CD4-positive, alpha-beta T cell treated with Interleukin-21 for 1 hour (primary cell): ENCODE results near the gene LGR6.

Experiments
- DNase-seq: peaks from one replicate; pipeline ENCODE4 v3.0.0-alpha.2; 2020

The LGR6 gene

DNA sequence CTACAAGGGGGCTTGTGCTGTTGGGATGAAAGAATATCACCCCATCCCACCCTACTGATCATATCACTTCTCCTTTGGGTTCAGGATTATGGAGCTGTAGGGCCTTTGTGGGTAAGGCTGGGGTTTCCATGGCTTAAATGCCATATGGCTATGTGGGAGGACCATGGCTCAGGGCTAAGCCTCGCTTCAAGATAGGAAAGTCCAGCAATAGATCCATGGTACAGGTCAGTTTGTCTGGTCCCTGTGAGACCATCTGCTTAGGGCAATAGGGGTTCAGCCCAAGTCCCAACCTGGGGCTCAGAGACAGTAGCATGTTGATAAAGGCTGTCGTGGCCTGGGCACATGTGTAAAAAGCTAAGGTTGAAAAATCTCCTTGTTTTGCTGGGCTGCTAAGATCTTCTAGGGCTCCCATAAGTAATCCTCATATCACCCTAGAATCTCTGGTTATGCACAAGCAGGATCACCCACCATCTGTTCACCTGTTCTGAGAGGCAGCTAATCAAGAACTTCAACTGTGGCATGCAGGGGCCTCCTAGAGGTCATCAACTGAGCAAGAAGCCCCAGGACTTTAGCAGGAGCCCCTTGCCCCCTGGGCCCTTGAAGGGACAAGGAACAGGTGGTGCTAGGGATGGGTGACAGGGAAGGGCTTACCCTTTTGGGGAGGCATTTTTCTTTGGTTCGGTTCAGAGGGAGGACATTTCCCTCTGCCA lies 81.6 kb downstream of the LGR6 start:
- no peak for DNase-seq

DNA sequence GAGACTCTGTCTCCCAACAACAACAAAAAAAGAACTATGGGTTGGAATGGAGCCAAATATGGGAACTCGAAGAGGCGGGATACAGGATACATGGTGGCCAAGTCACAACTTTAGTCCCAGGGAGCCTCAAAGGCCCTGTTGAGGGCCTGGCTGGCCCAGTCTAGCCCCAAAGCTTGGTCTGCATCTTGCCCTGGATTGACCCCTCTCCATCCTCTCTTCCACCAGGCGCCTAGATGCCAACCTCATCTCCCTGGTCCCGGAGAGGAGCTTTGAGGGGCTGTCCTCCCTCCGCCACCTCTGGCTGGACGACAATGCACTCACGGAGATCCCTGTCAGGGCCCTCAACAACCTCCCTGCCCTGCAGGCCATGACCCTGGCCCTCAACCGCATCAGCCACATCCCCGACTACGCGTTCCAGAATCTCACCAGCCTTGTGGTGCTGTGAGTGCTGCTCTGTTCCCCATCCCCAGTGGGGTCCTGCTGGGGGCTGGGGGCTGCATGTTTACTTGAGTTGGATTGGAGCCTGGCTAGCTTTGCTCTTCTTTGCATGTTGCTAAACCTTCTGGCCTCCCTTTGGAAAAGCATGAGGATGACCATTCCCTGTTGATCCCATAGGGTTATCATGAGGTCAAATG lies 82.6 kb downstream of the LGR6 start:
- DNase-seq, result no peak

DNA sequence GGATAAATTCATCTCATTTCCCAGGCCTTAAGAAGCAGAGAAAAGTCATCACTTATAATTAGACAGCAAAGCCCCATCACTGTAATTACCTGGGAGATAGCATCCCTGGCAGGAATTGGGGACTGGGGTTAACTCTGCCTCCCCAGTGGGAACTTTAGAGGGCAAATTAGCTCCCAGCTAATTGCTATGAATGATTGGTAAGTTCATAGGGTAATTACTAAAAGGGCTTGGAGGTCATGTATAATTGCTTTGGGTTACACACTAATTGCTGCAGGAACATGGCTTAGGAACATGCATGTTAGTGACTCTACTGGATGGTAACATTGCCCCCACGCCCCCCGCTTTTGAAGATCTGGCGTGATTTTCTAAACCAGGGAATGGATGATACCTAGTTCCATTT lies 83.3 kb downstream of the LGR6 start:
- DNase-seq, result no peak

DNA sequence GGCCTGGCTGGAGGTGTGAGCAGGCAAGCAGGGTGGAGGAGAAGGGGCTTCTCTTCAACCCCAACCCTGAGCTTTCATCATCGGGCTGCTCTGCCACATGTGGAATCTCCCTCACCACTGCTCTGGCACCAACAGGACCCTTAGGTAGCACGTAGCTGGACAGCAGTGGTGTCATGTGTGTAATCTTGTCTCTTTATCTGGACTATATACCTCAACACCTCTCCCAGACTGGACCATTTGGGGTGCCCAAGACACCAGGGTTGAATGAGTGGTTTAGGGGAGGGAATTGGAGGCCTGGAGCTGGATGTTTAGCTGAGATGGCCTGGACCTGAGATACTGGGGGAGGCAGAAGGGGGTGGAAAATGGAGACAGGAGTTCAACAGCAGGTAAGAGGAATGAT lies 85.2 kb downstream of the LGR6 start:
- DNase-seq, result no peak

DNA sequence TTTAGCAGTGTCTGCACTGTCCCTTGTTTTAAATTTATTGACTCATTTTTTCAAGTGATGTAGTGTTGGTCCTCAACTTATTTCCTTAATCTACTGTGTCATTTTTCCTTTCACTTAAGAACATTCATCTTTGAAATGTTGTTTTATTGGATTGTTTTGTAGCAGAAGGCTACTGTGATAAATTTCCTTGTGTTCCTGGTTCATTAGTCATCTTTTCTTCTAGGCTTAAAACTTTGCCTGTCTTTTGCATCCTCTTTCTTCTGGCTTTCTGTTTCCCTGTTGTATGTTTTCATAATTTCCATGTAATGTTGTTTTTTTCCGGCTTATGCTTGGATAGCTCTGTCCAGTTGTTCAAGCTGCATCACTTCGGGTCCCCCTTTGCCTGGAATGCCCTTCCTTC lies 86.2 kb downstream of the LGR6 start:
- DNase-seq, result no peak

DNA sequence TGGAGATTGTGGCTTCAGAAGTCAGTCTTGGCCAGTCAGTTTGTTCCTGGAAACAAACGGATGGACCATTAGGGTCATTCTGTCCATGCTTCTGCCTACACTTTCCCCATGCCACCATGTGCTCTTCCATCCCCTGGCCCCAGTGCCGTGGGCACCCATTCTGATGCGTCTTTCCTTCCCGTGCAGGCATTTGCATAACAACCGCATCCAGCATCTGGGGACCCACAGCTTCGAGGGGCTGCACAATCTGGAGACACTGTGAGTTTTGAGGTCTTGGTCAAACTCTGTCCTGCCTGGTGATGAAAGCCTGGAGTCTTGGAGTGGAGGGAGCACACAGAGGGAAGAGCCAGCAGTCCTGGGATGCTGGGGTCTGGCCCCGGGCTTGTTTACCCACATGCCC lies 87.0 kb downstream of the LGR6 start:
- DNase-seq, result no peak

DNA sequence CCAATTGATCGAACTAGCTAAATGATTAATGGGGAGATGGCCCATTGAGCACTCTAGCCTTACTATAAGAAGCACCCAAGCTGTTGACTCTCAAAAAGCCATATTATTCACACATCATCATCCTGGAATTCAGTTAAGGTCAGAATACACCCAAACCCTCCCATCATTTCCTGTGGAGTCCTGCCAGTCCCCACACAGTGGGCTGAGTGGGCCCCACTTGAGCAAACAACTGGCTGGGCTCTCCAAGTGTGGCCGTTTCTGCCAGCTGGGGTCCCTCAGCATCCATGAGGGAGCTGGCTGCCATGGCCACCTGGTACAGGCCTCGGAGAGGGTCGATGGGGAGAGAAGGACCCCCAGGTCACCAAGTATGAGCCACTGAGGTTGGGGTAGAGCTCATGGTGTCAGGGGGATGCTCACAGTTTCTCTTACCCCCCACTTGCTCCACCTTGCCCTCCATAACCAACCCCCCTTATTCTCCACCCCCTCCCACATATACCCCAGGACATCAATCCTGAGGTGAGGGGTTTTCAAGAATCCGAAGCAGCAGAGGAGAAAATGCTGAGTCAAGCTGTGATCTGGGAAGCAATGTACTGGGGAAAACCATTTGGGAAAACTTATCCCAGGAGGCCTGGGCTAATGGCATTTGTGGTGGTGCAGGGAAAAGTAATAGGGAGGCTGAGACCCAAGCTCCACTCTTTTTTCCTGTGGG lies 87.9 kb downstream of the LGR6 start:
- DNase-seq, result no peak

DNA sequence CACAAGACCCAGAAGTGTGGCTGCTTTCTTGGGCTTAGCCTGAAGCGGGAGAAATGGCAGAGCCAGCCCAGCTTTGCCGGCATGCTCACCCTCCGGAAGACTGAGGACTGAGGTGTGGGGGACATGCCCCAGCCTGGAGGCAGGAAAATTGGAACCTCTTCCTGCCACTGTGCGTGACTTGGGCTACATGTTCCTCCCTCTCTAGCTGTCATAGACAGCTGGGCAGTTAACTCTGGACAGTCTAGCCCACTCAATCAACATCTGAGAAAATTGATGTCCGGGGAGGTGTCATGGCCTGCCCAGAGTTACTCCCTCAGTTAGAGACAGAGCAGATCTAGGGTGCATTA lies 88.4 kb downstream of the LGR6 start:
- DNase-seq, result no peak

DNA sequence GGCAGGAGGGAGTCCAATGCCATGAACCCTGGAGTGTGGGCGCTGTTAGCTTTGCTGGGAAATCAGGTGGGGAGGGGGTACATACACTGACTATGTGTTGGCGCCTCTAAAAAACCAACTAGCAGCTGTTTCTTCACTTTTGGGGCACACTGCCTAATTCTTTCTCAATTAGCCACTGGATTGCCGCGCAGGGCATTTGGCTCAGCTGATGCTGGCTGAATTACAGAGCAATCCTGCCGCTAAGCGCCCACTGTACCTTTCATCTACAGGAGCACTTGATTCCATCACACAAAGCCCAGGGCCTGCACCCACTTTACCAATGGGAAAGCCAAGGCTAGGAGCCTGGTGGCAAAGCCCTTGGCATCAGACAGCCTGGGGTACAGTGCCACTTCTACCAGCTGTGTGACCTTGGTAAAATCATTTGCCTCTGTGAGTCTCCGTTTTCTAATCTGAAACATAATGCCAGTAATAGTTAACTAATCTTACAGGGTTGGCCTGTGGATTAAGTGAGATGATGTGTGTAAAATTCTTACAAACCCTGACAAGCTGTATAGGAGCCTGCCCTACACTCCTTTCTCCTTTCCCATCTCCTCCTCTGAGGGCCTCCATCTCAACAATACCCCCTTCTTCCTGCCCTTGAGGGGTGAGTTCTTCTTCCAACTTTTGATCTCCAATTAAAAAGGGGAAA lies 89.1 kb downstream of the LGR6 start:
- no peak for DNase-seq

DNA sequence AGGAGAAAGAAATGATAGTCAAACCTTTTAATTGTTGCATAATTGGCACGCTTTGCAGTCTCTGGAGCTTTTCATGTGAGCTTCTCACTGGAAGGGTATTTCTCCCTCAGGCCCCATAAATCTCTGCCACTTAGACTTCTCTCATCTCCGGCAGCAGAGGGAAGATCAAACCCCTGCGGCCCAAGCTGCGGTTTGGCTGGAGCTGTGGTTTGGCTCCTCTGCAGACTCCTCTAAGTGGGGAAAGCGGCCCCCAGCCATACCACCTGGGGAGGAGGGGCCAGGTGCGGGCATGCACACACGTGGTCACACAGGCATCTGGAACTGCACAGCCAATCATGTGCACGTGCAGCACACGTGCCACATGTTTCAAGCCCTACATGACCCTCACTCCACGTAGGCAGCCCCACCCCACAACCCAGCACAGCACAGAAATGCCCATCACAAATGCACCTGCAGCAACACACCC lies 89.8 kb downstream of the LGR6 start:
- DNase-seq, result peak; percentile 11

DNA sequence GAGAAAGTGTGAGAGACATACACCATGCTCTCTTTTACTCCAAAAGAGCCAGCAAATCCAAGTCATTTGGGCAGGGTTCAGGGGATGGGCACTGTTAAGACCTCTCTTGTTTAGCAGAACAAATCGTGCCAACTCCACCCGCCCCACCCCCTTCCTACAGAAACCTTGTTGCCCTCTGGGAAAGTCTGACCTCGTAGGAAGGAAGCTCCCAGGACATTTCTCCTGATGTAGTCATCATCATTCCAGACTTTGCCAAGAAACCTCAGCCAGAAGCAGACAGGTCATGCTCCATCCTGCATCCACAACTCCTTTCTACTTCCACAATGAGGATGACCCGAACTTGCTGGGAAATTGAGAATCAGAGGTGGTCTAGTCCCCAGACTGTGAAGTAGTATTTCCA lies 90.4 kb downstream of the LGR6 start:
- DNase-seq, result no peak

DNA sequence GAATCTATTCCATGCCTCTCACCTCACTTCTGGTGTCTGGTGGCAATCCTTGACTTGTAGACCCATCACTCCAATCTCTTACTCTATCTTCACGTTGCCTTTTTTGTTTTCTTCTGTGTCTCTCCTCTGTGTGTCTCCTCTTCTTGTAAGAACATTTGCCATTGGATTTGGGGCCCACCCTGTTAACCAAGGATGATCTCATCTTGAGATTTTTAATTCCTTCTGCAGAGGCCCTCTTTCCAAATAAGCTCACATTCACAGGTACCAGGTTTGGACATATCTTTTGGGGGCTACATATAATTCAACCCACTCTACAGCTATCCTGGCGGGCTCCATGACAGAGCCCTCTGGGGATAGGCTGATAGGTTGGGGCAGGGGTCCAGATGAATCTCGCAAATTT lies 92.3 kb downstream of the LGR6 start:
- DNase-seq, result no peak

DNA sequence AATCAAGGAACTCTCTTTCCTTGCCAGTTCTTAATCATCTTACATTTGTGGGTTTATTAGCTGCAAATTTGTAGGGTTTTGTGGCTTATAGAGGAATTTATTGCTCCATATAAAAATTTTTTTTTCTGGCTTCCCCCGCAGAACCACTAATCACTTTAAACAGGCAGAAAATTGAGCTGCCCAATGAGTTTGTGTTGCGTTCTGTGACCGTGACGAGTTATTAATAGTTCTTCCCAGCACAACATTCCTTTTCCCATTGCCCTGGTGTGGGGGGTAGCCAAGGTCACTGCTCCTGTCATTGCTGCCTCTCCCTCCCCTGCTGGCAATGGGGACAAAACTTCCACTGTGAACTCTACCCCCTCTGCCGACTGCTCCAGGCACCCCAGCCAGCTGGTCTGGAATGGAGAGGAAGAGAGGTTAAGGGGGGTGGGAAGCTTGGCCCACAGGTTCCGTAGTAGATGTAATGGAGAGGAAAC lies 93.1 kb downstream of the LGR6 start:
- DNase-seq, result no peak

DNA sequence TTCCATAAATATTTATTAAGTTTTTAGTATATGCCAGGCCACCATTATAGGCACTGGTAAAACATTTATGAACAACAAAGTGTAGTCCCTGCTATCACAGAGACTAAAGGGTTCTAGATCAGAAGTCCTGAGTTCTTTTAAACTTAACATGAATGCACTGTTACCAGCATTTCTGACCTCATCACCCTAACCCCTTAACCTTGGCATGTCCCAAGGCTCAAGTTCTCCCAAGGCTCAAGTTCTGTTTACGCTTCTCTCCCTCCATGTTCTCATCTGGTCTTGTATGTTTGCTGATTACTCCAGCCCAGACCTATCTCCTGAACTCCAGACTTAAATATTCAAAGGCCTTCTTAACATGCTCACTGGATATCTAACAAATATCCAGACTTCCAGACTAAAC lies 93.6 kb downstream of the LGR6 start:
- DNase-seq, result no peak

DNA sequence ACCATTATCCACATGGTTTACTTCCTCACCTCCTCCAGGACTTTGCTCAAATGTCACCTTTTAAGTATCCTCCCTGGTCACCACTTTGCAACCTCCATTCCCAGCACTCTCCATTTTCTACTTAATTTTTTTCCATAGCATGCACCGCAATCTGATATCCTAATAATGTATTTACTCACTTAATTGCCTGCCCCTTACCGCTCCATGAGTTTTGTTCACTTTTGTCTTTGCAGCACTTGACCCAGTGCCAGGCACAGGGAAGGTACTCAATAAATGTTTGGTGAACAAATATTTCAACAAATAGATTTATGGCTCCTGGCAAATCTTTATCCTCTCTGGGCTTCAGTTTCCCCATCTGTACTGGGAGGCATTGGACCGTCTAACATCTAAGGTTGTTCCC lies 94.6 kb downstream of the LGR6 start:
- DNase-seq, result no peak

DNA sequence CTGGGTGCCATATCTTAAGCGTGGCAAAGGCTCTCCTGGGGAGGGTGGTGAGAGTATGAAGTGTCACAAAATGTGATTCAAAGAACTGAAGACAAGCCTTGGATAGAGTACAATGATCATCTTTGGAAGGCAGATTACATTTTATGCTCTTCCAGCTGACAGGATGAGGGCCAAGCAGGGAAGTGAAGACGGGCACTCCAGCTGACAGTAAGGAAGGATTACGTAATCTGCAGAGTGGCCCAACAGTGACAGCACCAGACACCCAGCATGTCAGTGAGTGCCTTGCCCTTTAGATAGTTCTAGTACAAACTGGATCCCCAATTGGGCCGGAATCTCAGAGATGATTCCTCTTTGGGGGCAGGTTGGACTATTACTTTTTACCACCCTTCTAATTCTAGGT lies 95.4 kb downstream of the LGR6 start:
- DNase-seq, result no peak

DNA sequence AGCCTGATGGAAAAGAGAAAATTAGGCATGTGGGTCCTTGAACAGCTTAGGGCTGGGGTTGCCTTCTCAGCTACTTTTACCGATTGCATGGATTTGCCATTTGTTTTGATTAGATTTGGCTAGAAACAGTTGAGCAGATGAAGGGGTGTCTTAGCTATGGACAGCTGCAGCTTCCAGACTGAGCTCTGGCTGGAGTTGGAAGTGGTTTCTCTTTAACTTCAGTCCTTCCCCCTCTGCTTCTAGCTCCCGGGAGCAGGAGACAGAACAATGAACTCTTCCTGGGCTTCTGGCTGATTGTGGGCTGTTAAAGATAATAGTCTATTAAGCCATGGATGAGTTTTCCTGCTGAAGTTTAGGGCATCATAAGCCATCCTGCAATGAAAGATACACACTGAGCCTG lies 97.4 kb downstream of the LGR6 start:
- DNase-seq, result no peak

DNA sequence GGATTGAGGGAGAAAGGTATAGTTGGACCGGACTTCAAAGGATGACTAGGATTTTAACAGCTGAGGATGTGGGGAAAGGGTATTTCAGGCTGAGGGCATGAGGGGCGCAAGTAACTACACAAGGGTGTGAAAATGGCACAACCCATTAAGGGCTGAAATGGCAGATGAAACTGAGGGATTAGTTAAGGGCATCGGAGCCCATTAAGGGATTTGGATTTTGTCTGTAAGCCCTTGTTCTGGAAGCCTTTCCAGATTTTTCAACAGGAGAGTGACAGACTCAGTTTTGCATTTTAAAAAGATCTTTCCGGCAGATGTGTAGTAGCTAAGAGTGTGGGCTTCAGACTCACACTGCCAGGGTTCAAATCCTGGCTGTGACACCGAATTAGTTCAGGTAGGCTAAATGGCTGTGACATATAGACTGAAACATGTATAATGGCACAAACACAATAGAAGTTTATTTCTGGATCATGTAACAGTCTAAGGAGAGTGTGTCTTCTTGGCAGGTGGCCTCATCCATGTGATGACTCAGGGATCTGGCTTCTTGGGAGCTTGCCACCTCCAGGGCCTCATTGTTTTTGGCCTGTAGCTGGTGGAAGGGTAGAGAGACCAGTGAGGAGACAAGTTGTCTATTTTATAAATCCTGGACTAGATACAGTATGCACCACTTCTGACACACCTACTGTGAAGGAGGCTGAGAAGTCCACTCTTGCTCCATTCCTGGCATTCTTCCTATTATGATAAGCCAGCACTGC lies 98.5 kb downstream of the LGR6 start:
- DNase-seq, result no peak

DNA sequence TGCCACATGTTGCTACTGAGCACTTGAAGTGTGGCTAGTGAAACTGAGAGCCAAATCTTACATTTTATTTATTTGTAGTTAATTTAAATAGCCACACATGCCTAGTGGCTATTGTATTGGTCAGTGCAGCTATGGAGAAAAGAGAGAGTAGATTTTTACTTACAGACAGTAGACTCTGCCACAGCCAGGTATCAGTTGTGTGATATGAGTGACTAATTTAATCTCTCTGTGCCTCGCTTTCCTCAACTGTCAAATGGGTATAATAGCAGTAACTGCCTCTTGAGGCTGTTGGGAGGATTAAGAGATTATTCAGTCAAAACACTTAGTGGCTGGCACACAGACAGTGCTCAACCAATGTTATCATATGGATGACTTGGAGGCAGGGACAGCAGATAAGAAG lies 99.2 kb downstream of the LGR6 start:
- DNase-seq, result no peak

DNA sequence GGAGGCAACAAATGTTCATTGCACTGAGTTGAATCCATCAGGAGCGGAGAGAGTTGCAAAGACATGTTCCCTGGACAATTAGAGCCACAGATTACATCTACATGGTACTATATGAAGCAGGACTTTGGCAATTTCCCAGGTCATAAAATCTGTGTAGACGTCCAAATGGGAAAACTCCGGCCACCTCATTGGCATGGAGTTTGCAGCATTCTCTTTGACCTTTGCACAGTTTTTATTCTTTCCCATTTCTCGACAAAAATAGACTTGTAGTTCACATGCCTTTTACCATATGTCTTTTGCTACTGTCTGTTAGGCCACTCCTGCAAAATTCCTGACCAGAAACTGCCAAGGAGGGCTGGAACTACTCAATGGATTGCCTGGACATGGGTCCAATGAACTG lies 100.0 kb downstream of the LGR6 start:
- DNase-seq, result no peak

DNA sequence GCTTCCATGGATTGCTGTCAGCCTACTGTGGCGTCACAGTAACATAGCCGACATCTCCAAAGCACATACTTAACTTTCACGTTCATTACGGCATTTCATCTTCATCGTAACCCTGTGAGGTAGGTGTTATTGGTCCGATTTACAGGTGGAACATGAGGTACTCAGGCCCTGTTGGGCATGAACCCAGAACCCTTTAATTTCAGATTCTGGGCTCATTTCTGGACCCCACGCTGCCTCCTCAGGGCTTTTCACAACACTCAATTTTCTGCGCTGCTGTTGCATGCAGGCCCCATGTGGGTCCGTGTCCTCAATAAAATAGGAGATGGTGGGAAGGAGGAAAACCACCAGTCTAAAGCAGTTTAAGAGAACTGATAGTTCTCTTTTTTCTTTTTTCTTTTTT lies 108.6 kb downstream of the LGR6 start:
- DNase-seq, result no peak

DNA sequence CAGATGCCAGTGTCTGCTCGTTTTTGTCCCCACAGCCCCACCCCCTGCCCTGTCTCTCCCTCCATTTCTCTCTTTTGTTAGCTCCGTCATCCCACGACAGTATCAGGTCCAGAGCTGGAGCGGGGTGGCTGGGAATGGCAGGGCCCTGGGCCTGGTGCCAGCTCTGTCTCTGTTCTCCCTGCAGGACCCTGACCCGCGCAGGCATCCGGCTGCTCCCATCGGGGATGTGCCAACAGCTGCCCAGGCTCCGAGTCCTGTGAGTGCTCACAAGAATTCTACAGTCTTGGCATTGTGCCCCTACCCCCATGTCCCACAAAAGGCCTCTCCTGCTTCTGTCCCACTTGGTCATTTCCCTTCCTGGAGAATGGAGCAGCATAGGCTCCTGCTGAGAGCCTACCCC lies 110.8 kb downstream of the LGR6 start:
- no peak for DNase-seq

DNA sequence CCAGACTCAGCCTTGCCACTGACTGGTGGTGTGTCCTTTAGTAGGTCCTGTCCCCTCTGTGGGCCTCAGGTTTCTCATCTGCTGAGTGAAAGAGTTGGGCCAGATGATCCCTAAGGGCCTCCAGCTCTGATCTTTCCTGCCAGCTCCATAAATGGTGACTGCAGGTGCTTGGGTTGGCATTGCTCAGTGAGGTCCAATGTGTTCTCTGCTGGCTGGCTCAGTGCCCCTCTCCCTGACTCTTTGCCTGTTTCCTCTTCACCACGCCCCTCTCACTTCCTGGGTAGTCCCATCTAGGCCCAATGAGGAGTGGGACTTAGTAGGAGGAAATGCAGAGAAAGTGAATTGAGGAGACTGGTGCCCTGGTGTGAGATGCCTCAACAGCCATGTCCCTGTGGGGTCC lies 111.6 kb downstream of the LGR6 start:
- no peak for DNase-seq
